ENCODE measurements around the gene TNRC6A. TPM values are rescaled to one million over a fixed set of nuclear protein-coding genes. Genes with fewer than 3 reads are reported as not detected.

The TNRC6A gene
- total and polyA plus RNA-seq, 2 experiments from 2014 or later, result 24.5 to 33.1 TPM

GRCh38 chr16:24822974-24823373 lies 93.5 kb downstream of the TNRC6A start:
- DNase-seq (ENCODE audit: low read depth in 1 of 2, low spot score in 1 of 2), result no peak
- no peaks in the 10 kb centered on the region for H3K27me3 ChIP-seq
- no peaks in the 10 kb centered on the region for H3K4me1 ChIP-seq (ENCODE audit: low read depth)
- H3K27ac ChIP-seq, result no peak overlapping the region
- no peak for TF ChIP-seq CTCF (IDR thresholded peaks at IDR 0.05; ENCODE audit: low read depth, low read length)
- no peaks in the 10 kb centered on the region for H3K9me3 ChIP-seq (ENCODE audit: low read depth)
- H3K36me3 ChIP-seq, result peaks cover 66% of the 10 kb centered on the region
- H3K4me3 ChIP-seq, result no peak overlapping the region

- H3K9me3 ChIP-seq (ENCODE audit: low read depth), result no peaks in the 10 kb centered on the region
- DNase-seq (ENCODE audit: low read depth in 1 of 2, low spot score in 1 of 2), result no peak
- H3K27me3 ChIP-seq, result no peaks in the 10 kb centered on the region
- peaks cover 6% of the 10 kb centered on the region for H3K4me1 ChIP-seq (ENCODE audit: low read depth)
- H3K36me3 ChIP-seq, result peaks cover 42% of the 10 kb centered on the region
- peak overlapping the region; percentile 39 for H3K27ac ChIP-seq
- H3K4me3 ChIP-seq, result no peak overlapping the region
- TF ChIP-seq CTCF (IDR thresholded peaks at IDR 0.05; ENCODE audit: low read depth, low read length), result no peak
Measured at GRCh38 chr16:24825696-24826095, 96.2 kb downstream of the TNRC6A start.

GRCh38 chr16:24826096-24826690 lies 96.7 kb downstream of the TNRC6A start:
- no peaks in the 10 kb centered on the region for H3K27me3 ChIP-seq
- DNase-seq (ENCODE audit: low read depth in 1 of 2, low spot score in 1 of 2), result no peak
- no peaks in the 10 kb centered on the region for H3K9me3 ChIP-seq (ENCODE audit: low read depth)
- no peak overlapping the region for H3K4me3 ChIP-seq
- TF ChIP-seq CTCF (IDR thresholded peaks at IDR 0.05; ENCODE audit: low read depth, low read length), result no peak
- peaks cover 6% of the 10 kb centered on the region for H3K4me1 ChIP-seq (ENCODE audit: low read depth)
- peak overlapping the region; percentile 39 for H3K27ac ChIP-seq
- peaks cover 37% of the 10 kb centered on the region for H3K36me3 ChIP-seq

GRCh38 chr16:24826817-24827566 lies 97.5 kb downstream of the TNRC6A start:
- Histone ChIP-seq H3K27ac (no peak overlapping the region), H3K4me1 (ENCODE audit: low read depth) (peaks cover 6% of the 10 kb centered on the region), H3K4me3 (no peak overlapping the region), H3K9me3 (ENCODE audit: low read depth) (no peaks in the 10 kb centered on the region), H3K36me3 (peaks cover 29% of the 10 kb centered on the region), H3K27me3 (no peaks in the 10 kb centered on the region)
- no peak for DNase-seq (ENCODE audit: low read depth in 1 of 2, low spot score in 1 of 2)
- TF ChIP-seq CTCF (IDR thresholded peaks at IDR 0.05; ENCODE audit: low read depth, low read length), result no peak

GRCh38 chr16:24829153-24829552 lies 99.7 kb downstream of the TNRC6A start:
- TF ChIP-seq CTCF (IDR thresholded peaks at IDR 0.05; ENCODE audit: low read depth, low read length), result no peak
- no peak for DNase-seq (ENCODE audit: low read depth in 1 of 2, low spot score in 1 of 2)
- Histone ChIP-seq H3K27me3 (no peaks in the 10 kb centered on the region), H3K36me3 (peaks cover 10% of the 10 kb centered on the region), H3K4me1 (ENCODE audit: low read depth) (peaks cover 6% of the 10 kb centered on the region), H3K4me3 (no peak overlapping the region), H3K9me3 (ENCODE audit: low read depth) (no peaks in the 10 kb centered on the region), H3K27ac (no peak overlapping the region)
